GM20431 (cell line): Measurements from ENCODE around the gene EPHA6.
"Not testable (repeated sequence)": the region's sequence is repeated elsewhere in the genome, so short reads cannot be mapped to it uniquely, and the experiment has no call there.

ENCODE experiments used
- in situ Hi-C: fragments of 300-500 bp; cut with MseI, MboI; formaldehyde crosslinking; loops from one replicate; pipeline ENCODE4 v1.15.0; 2020; ENCODE audit warnings: low sequenced_read_pairs; ENCODE audit not compliant: unreplicated experiment

The EPHA6 gene

GRCh38 chr3:97515076-97515475 lies 700.7 kb downstream of the EPHA6 start:
- in situ Hi-C loops, result no loop called here

DNA sequence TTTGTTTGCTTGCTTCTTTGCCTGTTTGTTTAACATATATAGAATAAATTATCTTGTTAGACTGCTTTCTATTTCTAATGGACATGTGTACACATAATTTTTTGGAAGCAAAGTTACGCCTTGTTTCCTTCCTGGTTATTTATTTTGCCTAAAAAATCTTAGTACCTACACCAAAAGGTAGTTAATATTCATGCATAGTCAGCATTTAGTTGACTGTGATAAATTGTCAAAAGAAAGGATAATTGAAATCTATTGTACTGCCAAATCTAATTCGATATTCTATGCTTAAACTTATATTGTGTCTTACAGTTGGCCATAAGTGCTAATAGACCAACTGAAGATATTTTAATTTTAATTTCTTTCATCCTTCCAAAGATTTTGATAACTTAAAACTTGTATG lies 716.3 kb downstream of the EPHA6 start:
- in situ Hi-C loops, result no loop called here

DNA sequence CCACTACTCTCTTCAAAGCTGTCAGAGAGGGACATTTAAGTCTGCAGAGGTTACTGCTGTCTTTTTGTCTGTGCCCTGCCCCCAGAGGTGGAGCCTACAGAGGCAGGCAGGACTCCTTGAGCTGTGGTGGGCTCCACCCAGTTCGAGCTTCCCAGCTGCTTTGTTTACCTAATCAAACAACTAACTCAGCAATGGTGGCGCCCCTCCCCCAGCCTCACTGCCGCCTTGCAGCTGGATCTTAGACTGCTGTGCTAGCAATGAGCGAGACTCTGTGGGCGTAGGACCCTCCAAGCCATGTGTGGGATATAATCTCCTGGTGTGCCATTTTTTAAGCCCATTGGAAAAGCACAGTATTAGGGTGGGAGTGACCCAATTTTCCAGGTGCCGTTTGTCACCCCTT lies 733.2 kb downstream of the EPHA6 start:
- in situ Hi-C loops, result not testable (repeated sequence)

GRCh38 chr3:97550408-97550807 lies 736.0 kb downstream of the EPHA6 start:
- in situ Hi-C loops, result no loop called here

DNA sequence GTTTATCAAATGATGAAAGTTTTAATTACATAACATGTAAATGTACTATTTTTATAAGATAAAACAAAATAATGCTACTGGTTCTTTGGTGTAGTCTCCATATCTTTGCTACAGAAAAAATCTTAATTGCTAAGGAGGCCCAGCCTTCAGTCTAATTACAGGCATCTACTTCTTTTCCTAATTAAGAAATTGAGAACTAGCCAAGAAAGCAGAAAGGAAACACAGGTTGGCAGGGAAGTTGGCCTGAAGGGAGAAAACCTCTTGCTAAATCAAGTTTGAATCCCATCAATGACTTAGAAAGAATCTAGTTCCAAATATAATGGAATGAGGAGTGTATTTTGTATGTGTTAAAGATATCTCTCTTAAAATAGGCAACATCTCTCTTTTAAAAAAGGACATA lies 737.8 kb downstream of the EPHA6 start:
- in situ Hi-C loops, result no loop called here

DNA sequence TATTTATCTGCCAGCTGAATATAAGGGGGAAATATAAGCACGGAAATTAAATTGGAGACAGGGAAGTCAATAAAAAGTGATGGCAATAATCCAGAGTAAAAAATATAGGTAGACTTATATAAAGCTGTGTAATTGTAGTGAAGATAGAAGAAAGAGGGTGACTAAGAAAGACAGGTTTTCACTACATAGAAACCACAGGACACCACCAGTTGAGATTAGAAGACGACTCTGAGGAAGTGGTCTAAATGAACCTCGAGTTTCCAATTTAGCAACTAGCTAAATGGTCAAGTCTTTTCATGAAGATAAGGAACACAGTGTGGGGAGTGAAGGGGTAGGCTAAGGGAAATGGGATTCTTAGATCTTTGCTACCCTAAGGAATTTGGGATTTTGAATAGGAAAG lies 761.3 kb downstream of the EPHA6 start:
- in situ Hi-C loops, result no loop called here

GRCh38 chr3:97576221-97576620 lies 761.8 kb downstream of the EPHA6 start:
- in situ Hi-C loops, result no loop called here

- in situ Hi-C loops, result no loop called here
Observed at GRCh38 chr3:97579365-97579764, 765.0 kb downstream of the EPHA6 start.

- in situ Hi-C loops, result no loop called here
Observed at GRCh38 chr3:97610626-97611025, 796.2 kb downstream of the EPHA6 start.

GRCh38 chr3:97612632-97613031 lies 798.2 kb downstream of the EPHA6 start:
- in situ Hi-C loops, result no loop called here

DNA sequence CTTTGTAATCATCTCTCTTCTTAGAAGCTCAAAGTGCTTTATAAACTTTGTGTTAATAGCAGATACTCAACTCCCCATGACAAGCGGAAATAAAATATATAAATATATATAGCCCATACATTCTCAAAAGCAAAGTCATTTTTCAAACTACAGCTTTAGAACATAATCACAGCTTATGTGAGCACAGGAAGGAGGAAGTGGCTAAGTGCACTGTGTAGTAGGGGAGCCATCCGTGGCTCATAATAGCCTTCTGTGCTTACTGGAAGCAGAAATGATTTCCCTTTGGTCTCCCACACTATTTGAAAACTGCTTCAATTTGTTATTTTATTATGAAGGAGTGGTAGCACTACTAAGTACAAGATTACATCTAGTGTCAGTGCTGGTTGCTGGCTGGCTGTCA lies 798.7 kb downstream of the EPHA6 start:
- in situ Hi-C loops, result no loop called here

DNA sequence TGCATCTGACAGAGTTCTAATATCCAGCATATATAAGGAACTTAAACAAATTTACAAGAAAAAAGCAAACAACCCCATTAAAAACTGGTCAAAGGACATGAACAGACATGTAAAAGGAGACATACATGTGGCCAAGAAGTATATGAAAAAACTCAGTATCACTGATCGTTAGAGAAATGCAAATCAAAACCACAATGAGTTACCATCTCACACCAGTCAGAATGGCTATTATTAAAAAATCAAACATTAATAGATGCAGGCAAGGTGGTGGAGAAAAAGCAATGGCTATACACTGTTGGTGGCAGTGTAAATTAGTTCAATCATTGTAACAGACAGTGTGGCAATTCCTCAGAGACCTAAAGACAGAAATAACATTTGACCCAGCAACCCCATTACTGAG lies 806.1 kb downstream of the EPHA6 start:
- in situ Hi-C loops, result not testable (repeated sequence)

- in situ Hi-C loops, result no loop called here
Observed at GRCh38 chr3:97636465-97636864, 822.1 kb downstream of the EPHA6 start.

DNA sequence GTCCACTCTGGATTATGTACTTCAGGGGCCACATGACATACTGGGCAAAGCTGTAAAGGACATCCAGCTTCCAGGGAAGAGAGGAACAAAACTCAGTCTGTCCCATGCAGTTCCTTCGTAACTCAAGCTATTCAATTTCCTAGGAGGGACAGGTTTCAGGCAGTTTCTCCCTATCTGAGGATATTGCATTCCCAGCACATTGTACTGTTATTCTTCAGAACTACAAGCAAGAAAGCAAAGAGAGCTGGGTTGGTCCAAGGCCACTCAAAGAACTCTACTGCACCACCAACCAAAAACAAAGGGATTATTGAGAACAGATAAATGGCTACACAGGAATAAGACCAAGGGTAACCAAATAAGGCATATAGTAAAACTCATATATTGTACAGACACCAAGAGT lies 832.5 kb downstream of the EPHA6 start:
- in situ Hi-C loops, result no loop called here

DNA sequence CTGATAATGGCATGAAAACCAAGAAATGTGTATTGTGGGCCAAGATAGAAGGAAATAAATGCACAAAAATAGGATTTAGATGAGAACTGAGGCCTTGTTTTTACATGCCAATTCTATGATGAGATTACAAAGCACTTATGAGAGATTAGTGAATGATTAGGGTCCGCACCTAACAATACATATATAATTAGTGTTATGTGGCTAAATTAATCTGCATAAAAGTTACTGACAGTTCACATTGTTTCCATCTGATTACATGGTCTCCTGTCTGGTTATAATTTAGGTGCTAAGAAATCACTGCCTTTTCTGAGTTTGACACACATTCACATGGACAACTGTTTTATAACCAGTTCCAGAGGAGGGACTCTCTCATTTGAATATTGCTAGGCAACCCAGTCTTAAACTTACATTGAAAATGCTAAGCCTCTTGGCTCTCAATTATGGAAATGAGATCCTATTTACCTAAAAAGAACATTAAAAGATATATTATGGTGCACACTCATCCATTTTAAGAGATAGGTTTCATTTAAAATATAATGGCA lies 833.1 kb downstream of the EPHA6 start:
- in situ Hi-C loops, result no loop called here

GRCh38 chr3:97655971-97656370 lies 841.6 kb downstream of the EPHA6 start:
- in situ Hi-C loops, result no loop called here

DNA sequence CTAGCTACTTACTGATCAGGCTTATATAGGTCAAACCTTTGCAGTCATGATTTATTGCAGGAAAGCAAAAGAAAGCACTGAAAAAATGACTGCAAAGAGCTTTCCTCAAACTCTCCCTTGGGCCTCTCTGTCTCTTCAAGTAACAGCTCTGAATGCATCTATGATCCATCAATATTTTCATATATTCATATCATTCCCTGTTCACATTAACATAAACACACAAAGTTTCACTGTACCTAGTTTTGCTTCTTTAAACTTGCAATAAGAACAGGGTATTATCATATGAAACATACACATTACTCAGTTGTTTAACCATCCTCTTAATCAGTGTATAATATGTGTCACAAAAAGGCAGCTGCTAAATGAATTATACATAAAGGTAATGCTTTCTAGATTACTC lies 842.2 kb downstream of the EPHA6 start:
- in situ Hi-C loops, result no loop called here

DNA sequence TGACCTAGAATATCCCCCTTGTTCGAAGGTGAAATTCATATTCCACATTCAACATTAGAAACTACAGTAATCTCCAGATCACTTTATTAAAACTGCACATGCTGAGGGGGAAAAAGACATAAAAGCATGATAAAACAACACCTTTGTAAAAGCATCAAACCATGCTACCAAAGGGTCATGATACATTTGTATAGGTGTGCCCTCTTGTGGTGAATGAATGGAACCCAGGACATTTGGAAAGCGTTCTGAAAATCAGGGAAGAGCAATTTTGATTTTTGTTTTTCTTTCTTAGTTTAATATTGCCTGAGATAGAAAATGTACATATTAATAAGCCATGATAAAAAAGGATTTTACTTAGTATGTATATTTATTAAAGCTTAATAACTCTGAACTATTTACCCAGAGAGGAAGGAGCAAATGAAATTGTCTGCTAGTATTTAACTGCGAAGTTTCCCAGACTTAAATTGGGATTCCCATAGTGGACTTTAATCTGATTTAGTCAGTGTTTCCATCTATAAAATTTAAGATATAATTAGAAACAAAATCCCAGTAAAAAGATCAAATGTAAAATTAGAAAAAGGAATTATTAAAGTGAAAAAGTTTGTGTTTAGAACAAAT lies 844.4 kb downstream of the EPHA6 start:
- in situ Hi-C loops, result no loop called here

GRCh38 chr3:97662264-97662663 lies 847.9 kb downstream of the EPHA6 start:
- in situ Hi-C loops, result no loop called here

DNA sequence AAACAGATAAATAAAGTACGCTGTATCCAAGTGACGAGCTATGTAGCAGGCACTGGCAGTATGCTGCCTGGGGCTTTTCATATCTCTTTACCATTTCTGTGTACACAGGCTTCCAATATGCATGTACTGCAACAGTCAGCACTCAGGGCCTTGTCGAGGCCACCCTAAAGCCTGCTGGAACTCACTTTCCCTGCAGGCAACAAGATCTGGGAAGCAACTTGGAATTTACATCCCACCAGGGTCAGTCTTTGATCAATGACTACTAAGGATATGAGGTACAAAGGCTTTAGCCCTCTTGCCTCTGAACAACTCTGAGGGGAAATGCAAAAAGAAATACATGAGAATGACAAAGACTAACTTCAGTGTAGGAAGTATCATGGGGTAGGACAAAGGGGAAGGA lies 848.4 kb downstream of the EPHA6 start:
- in situ Hi-C loops, result no loop called here

- in situ Hi-C loops, result no loop called here
Observed at GRCh38 chr3:97665896-97666295, 851.5 kb downstream of the EPHA6 start.

GRCh38 chr3:97670952-97671351 lies 856.6 kb downstream of the EPHA6 start:
- in situ Hi-C loops, result no loop called here
